LoVo (cell line): ENCODE measurements around the gene IFNA16.
"Not testable (repeated sequence)": the region's sequence is repeated elsewhere in the genome, so short reads cannot be mapped to it uniquely, and the experiment has no call there.

Experiments used
- DNase-seq: peaks from one replicate; pipeline ENCODE4 v3.0.0-alpha.2; 2016; ENCODE audit warnings: low spot score

The IFNA16 gene

DNA sequence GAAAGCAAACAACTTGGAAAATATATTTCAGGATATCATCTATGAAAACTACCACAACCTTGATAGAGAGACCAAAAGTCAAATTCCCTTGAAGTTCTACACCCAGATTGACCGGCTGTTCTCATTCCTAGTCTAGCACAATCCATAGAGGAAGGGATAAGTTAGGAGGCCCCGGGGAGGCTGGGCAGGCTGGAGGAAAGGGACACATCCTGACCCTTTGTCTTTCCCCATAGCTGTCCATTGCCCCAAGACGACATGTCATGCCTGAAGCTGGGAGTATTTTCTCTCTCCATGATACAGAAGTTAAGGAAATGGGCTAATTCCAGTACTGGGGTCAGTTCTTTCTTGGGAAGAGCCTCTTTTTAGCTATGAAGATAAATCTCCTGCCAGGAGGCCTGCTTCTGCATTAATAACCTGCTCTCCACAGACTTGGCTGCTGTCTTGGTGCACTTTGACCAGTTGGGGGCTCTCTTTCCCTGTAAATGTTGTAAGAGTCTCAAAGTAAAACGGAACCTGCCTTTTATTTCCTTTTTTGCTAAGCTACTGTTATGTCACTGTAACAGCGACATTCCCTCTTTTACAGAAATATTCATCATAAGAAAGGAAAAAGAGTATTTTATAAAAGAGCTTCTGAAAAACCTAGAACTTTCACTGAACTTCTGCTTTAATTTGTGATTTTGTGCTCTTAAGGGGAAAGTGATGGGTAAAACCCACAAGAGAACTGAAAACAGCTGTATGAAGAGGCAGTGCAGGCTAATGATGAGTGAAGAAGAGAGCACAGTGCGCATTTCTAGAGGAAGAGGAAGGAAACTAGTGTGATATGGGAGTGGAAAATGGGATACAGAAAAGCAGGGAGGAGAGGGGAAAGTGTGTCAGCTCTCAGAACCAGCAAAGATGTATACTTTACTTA, 22.0 kb downstream of the IFNA16 start:
- DNase-seq, result not testable (repeated sequence)

DNA sequence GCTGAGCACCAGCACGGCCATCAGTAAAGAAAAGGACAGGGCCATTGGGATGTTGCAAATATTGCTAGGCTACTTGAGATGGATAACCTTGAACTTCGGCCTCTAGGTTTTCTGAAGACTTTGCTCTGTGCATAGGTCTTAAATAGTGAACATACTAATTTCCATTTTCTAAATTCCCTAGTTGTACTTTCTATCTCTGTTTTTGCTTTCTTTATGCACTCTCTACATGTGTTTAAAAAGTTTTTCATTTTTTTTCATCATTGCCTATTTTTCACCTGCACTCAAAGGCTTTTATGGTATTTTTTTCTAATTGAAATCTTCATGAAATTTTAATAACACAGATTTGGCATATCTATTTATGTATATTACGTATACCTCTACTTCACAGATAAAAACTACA, 29.6 kb downstream of the IFNA16 start, which contains the start of gene IFNA4:
Gene IFNA4 (minus strand): TSS at position 101 of the 400 bp plus-strand sequence. CDS start 56 bp downstream, at position 45.
- not testable (repeated sequence) for DNase-seq

DNA sequence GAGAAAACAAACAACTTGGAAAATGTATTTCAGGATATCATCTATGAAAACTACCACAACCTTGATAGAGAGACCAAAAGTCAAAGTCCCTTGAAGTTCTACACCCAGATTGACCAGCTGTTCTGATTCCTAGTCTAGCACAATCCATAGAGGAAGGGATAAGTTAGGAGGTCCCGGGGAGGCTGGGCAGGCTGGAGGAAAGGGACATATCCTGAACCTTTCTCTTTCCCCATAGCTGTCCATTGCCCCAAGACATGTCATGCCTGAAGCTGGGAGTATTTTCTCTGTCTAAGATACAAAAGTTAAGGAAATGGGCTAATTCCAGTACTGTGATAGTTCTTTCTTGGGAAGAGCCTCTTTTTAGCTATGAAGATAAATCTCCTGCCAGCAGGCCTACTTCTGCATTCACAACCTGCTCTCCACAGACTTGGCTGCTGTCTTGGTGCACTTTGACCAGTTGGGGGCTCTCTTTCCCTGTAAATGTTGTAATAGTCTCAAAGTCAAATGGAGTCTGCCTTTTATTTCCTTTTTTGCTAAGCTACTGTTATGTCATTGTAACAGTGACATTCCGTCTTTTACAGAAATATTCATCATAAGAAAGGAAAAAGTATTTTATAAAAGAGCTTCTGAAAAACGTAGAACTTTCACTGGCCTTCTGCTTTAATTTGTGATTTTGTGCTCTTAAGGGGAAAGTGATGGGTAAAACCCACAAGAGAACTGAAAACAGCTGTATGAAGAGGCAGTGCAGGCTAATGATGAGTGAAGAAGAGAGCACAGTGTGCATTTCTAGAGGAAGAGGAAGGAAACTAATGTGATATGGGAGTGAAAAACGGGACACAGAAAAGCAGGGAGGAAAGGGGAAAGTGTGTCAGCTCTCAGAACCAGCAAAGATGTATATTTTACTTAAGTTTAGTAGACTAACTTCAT, 34.0 kb downstream of the IFNA16 start:
- not testable (repeated sequence) for DNase-seq

DNA sequence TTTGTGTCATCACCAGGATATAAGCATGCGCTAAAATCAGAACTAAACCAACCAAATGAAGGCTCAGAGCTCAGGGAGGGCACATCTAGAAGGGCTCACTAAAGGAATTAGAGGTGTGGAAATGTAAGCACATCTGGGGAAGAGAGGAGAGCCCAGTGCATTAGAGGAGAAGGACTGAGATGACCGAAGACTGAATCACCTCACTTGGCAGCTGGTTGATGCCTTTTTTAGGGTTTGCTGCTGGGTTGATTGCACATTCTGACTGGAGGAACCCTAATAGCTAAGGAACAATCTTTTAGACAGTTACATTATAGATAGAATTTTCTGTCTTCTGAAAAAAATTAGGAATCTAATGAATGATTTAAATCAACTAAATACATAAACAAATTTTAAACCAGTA, 42.4 kb downstream of the IFNA16 start:
- no peak for DNase-seq

DNA sequence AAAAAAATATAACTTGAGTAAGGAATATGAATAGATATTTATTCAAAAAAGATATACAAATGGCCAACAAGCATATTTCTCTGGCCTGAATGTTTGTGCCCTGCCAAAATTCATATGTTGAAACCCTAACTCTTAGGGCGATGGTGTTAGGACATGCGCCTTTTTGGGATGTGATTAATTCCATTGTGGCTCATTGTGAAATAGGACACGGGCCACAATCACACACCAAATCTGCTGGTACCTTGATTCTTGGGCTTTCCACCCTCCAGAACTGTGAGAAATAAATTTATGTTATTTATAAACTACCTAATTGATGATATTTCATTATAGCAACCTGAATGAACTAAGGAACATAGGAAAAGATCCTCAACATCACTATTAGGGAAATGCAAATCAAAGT, 45.0 kb downstream of the IFNA16 start:
- DNase-seq, result no peak

DNA sequence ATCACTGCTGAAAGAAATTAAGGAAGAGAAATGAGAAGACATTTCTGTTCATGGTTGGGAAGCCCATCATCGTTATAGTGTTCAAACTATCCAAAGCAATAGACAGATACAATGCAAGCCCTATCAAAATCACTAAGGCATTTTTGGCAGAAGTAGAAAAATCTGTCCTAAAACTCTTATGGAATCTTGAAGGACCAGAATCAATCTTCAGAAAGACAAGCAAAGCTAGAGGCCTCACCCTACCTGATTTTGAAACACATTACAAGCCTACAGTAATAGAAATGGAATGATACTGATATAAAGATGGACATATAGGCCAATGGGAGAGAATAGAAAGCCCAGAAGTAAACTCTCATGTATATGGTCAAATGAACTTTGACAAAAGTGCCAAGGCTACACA, 45.8 kb downstream of the IFNA16 start:
- DNase-seq, result no peak

DNA sequence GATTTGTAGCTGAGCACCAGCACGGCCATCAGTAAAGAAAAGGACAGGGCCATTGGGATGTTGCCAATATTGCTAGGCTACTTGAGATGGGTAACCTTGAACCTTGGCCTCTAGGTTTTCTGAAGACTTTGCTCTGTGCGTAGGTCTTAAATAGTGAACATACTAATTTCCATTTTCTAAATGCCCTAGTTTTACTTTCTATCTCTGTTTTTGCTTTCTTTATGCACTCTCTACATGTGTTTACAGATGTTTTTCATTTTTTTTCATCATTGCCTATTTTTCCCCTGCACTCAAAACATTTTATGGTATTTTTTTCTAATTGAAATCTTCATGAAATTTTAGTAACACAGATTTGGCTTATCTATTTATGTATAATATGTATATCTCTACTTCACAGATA, 50.6 kb downstream of the IFNA16 start, which contains the start of gene IFNA21:
Gene IFNA21 (minus strand): TSS at position 101 of the 400 bp plus-strand sequence. CDS start 48 bp downstream, at position 53.
- DNase-seq, result not testable (repeated sequence)
